Measurements from ENCODE around the gene C16orf96.

C16orf96 gene

GRCh38 chr16:4628283-4628682 lies 72.1 kb downstream of the C16orf96 start:
- DNase-seq (ENCODE audit: low read depth) = no peak
- no peak overlapping the region for H3K4me3 ChIP-seq (ENCODE audit: control insufficient read depth, low read depth, low read length)

GRCh38 chr16:4631444-4631843 lies 75.3 kb downstream of the C16orf96 start:
- H3K4me3 ChIP-seq (ENCODE audit: control insufficient read depth, low read depth, low read length) = no peak overlapping the region
- no peak for DNase-seq (ENCODE audit: low read depth)

More at GRCh38 chr16:4628283-4628682, 72.1 kb downstream of the C16orf96 start:
- TF ChIP-seq CTCF (conservative IDR thresholded peaks at IDR 0.05; ENCODE audit: control insufficient read depth, insufficient read depth, low read depth, low read length) = no peak

GRCh38 chr16:4633910-4634635 lies 77.9 kb downstream of the C16orf96 start:
- TF ChIP-seq CTCF (conservative IDR thresholded peaks at IDR 0.05; ENCODE audit: control insufficient read depth, insufficient read depth, low read depth, low read length) = no peak

More at GRCh38 chr16:4631444-4631843, 75.3 kb downstream of the C16orf96 start:
- no peak for TF ChIP-seq CTCF (conservative IDR thresholded peaks at IDR 0.05; ENCODE audit: control insufficient read depth, insufficient read depth, low read depth, low read length)

GRCh38 chr16:4634768-4635167 lies 78.6 kb downstream of the C16orf96 start:
- no peak overlapping the region for H3K4me3 ChIP-seq (ENCODE audit: control insufficient read depth, low read depth, low read length)
- TF ChIP-seq CTCF (conservative IDR thresholded peaks at IDR 0.05; ENCODE audit: control insufficient read depth, insufficient read depth, low read depth, low read length) = no peak
- DNase-seq (ENCODE audit: low read depth) = no peak

More at GRCh38 chr16:4633910-4634635, 77.9 kb downstream of the C16orf96 start:
- DNase-seq (ENCODE audit: low read depth) = no peak
- no peak overlapping the region for H3K4me3 ChIP-seq (ENCODE audit: control insufficient read depth, low read depth, low read length)

GRCh38 chr16:4636196-4636595 lies 80.1 kb downstream of the C16orf96 start:
- no peak for DNase-seq (ENCODE audit: low read depth)
- H3K4me3 ChIP-seq (ENCODE audit: control insufficient read depth, low read depth, low read length) = no peak overlapping the region
- TF ChIP-seq CTCF (conservative IDR thresholded peaks at IDR 0.05; ENCODE audit: control insufficient read depth, insufficient read depth, low read depth, low read length) = no peak

- no peak for TF ChIP-seq CTCF (conservative IDR thresholded peaks at IDR 0.05; ENCODE audit: control insufficient read depth, insufficient read depth, low read depth, low read length)
- DNase-seq (ENCODE audit: low read depth) = no peak
- no peak overlapping the region for H3K4me3 ChIP-seq (ENCODE audit: control insufficient read depth, low read depth, low read length)
These were observed 81.5 kb downstream of the C16orf96 start for GRCh38 chr16:4637501-4638166.

All from fibroblast of mammary gland (primary cell).